H7 (cell line): ENCODE data around the gene TRAF3IP3. TPM values are rescaled to one million over a fixed set of nuclear protein-coding genes. Genes with fewer than 3 reads are reported as not detected.

Source experiments
- DNase-seq: peaks from one replicate; pipeline ENCODE4 v3.0.0; 2012
- H3K27me3 ChIP-seq: 2 replicates; pipeline ENCODE4 v1.6.0; 2011; ENCODE audit warnings: mild to moderate bottlenecking, low read length; ENCODE audit not compliant: control insufficient read depth, insufficient read depth
- H3K36me3 ChIP-seq: replicated peaks from 2 replicates; pipeline ENCODE4 v1.5.1; 2011; ENCODE audit warnings: low read length; ENCODE audit not compliant: control insufficient read depth, insufficient read depth
- H3K4me3 ChIP-seq: 2 replicates; pipeline ENCODE4 v1.5.1; 2011; ENCODE audit warnings: low read depth, mild to moderate bottlenecking, control low read depth, low read length, moderate library complexity; ENCODE audit not compliant: insufficient read depth
- total RNA-seq: library from RNA; depleted of rRNA; stranded (reverse); fragments of >200 nt; shearing (Covaris generic); gene quantifications from 2 replicates; pipeline ENCODE4 v1.2.3, GENCODE V29; 2014

Gene TRAF3IP3
- total RNA-seq, 1 experiment from 2014 or later: not detected

DNA sequence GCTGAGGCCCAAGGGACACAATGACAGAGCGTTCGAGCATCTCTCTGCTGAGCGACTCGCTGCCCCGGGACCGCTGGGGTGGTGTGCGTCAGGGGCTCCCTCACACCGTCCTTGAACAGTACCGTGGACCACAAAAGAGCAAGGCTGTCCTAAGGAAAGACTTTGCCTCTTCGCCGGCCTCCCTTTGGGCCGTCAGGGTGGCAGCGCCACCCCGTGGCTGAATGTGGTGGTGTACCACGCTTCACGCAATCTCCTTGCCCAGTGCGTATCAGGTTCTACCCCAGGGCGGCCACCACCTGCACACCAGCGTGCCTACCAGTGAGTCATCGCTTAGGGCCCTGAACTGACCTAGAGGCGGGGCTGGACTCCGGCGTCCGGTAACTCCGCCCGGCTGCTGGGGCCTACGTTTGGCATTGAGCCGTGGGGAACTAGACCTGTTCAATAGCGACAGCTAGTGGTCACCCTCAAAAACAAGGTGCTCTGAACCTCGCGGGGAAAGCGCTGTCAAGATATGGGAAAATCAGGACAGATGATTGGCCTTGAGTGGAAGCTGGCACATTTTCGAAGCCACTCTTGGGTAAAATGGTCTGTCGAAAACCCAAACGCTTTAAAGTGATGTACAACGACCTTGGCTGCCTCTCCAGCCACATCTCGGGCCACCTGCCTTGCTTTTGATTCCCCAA lies 8.1 kb upstream of the TRAF3IP3 start:
- peak; percentile 94 for DNase-seq
- Histone ChIP-seq H3K36me3 (no peaks in the 10 kb centered on the region), H3K4me3 (peak overlapping the region; percentile 14; the same call in 1 of the 2 replicates), H3K27me3 (peaks cover 2% of the 10 kb centered on the region)

DNA sequence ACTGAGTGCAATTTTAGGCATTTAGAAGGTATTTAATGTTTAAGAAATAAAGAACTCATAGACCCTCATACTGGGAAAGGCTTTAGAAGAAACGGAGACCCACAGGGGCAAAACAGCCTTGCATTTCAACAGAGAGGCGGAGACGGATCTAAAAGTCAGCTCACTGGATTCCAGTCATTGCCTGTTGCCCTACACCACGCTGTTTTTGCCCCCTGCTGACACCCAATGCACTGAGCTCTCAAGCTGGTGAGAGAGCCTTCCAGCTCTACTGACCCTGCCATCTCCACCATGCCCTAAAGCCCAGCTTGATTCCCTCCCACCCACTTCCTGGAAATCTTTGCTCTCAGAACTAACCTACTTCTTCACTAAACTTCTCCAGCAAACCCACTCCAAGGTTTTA lies 7.2 kb upstream of the TRAF3IP3 start:
- Histone ChIP-seq H3K36me3 (no peaks in the 10 kb centered on the region), H3K27me3 (no peaks in the 10 kb centered on the region; the same call in none of the 2 replicates), H3K4me3 (no peak overlapping the region)
- peak; percentile 37 for DNase-seq

DNA sequence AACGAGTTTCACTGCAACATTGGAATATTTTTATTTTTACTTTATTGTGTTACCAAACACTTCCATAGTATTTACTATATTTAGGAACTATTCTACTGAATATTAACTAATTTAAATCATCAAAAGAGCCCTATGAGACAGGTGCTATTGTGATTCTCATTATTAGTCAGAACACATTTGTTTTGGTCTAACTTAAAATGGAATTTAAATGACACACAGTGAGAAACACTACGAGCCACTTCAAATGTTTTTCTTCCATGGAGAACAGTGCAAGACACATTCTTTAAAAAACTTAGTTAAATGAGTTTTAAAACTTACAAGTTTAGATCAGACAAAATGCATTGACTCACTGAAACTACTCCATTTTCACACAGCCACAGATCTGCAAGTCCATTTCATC lies 6.6 kb upstream of the TRAF3IP3 start:
- no peak overlapping the region for H3K4me3 ChIP-seq
- H3K27me3 ChIP-seq: no peaks in the 10 kb centered on the region; the same call in none of the 2 replicates
- no peak for DNase-seq
- H3K36me3 ChIP-seq: no peaks in the 10 kb centered on the region

DNA sequence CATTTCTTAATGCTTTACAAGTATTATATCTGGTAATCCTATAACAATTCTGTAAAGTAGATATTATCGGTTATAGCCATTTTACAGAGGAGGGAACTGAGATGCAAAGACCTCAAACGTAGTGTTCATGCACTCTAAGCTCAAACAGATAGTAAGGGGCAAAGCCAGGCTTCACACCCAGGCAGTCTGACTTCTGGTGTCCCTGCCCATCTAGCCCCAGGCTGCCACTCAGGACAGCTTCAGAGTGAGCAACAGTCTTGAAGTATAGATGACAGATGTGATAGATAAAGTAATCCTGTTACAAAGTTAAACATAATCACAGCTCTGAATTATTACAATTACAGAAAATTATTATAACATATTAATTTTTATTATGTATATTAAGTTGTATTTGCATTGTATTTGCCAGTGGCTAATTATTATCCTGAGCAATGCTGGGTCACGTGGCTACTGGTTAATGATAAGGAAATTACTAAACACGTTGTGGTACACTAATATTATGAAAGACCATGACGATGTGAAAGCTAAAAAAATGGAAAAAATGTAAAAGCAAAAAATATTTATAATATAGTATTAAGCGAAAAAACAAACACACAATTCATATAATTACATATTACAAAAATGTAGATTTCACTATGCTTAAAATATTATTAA lies 6.1 kb upstream of the TRAF3IP3 start:
- no peak for DNase-seq
- H3K27me3 ChIP-seq: no peaks in the 10 kb centered on the region; the same call in none of the 2 replicates
- H3K4me3 ChIP-seq: no peak overlapping the region
- H3K36me3 ChIP-seq: no peaks in the 10 kb centered on the region

DNA sequence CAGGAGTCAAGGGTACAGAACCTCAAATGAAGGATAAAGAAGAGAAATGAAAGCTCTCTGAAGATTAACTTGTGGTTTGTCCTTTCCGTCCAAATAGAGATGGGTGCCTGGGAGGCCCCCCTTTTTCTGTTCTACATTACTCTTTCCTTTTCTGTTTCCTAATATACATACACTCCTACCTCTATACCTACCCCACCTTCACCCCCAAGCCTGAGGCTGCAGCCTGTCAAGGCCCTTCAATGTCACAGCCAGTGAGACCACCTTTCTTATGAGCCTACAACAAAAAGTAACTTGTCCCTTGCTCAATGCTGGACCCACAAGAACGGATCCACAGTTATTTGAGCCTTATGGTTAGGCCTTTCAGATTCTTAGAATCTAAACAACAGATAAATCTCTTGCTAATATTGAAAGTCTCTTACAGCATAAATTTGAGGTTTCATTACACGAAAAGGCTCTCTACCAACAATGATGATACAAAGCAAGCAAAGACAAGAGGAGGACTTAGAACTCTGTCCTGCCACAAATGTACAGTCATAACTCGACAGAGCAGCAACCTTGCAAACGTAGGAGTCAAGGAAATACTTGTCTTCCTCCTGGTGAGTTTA lies 4.1 kb upstream of the TRAF3IP3 start:
- no peak for DNase-seq
- H3K27me3 ChIP-seq: no peaks in the 10 kb centered on the region; the same call in none of the 2 replicates
- no peak overlapping the region for H3K4me3 ChIP-seq
- no peaks in the 10 kb centered on the region for H3K36me3 ChIP-seq

DNA sequence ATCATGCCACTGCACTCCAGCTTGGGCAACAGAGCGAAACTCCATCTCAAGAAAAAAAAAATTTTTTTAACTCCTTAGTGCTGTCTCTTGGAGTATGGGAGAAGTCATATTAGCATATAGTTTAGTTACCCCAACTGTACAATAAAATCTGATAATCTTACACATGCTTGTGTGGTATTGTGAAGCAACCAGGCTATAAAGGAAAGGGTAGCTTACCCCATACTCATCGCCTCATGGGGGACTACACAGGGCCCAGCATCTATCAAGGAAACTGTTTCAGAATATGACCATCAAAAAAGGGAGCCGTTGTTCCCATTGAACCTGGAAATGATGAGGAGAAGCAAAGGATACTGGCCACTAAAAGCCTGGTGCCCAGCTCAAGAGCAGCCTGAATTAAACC lies 3.0 kb upstream of the TRAF3IP3 start:
- H3K27me3 ChIP-seq: peaks cover 5% of the 10 kb centered on the region
- no peaks in the 10 kb centered on the region for H3K36me3 ChIP-seq
- DNase-seq: no peak
- H3K4me3 ChIP-seq: no peak overlapping the region

DNA sequence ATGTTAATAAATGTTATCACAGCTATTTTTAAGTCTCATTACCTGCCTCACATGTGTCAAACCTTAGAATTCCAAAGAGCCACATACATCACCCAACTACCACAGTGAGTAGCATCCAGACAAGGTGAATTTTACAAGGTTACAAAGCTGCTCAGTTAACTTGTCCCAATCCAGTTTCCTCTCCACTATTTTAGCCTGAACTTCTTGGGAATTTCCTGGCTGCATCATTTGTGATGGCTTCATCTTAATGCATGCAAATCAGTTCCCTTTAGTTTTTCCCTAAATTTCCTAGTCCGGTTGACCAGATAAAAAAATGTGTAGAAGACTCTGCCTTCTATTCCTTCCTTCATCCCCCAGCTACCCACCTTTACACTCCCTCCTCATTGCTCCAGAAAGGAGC lies 597 bp upstream of the TRAF3IP3 start:
- DNase-seq: no peak
- Histone ChIP-seq H3K36me3 (no peaks in the 10 kb centered on the region), H3K4me3 (no peak overlapping the region), H3K27me3 (peaks cover 5% of the 10 kb centered on the region; the same call in 1 of the 2 replicates)

DNA sequence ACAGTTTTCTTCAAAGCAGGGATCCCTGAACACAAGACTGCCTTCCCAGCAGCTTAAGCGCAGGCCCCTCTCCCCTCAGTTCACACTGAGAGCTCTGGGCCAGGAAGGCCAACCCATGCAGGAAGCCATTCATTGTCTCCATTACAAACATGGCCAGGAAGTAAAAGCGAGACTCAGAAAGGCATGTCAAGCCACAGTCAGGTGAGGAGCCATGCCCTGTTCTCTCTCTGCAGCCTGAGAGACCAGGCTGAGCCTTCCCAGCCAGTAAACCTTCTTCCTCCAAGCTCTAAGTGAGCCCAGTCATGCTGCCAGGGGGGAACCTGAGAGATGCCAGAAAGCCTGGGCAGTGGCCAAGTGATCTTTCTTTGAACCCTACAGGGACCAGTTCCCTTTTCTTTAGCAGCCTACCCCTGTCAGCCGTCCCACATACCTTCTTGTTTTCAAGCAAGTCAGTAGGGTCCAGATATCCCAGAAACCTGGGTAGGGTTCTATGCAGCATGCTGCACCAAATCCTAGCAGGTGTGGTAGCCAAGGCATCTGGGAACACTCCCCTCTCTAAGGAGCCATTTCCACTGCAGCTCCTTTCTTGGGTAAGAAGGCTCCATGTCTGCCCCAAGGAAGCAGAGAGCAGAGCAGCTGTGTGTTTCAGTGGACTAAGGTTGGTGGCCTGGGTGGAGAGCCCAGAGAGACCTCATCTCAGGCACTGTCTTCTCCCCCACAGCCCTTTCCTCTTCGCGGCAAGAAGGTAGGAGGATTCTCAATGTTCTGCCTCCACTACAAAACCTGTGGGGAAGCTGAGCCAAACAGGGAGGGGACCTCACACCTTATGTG lies 977 bp downstream of the TRAF3IP3 start:
- Histone ChIP-seq H3K27me3 (peaks cover 5% of the 10 kb centered on the region; the same call in 1 of the 2 replicates), H3K4me3 (no peak overlapping the region), H3K36me3 (no peaks in the 10 kb centered on the region)
- no peak for DNase-seq

DNA sequence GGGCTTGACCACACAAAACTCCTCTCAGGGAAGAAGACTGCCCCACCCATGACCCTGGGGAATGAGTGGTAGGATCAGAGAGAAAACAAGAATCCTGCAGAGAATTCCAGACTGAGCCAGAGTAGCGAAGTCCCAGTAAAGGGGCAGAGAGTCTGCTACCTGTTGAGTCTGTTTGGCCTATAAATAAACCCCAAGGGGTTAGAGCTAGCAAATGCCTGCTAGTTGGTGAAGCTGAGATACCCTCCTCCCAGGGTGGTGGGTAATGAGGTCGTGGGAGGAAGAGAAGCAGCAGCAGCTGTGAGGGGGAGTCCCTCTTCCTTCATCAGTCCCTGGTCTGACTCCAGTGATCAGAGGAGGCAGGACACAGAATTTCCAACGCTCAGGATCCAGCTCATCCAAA lies 2.5 kb downstream of the TRAF3IP3 start:
- DNase-seq: no peak

DNA sequence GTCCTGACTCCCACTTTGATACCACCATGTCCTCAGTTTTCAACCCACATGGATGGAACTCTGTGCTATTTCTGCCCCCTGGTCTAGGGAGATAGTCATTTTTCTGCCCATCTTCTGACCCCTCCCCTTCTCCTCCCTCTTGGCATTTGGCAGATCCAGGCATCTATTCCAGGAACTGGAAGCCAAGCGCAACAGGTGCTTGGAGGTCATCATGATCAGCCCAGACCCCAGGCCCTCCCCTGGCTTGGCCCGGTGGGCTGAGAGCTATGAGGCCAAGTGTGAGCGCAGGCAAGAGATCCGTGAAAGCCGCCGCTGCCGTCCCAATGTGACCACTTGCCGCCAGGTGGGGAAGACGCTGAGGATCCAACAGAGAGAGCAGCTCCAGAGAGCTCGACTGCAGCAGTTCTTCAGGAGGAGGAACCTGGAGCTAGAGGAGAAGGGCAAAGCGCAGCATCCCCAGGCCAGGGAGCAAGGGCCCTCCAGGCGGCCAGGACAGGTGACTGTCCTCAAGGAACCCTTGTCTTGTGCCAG lies 4.0 kb downstream of the TRAF3IP3 start:
- H3K4me3 ChIP-seq: no peak overlapping the region
- no peaks in the 10 kb centered on the region for H3K36me3 ChIP-seq
- DNase-seq: no peak
- H3K27me3 ChIP-seq: peaks cover 5% of the 10 kb centered on the region; the same call in 1 of the 2 replicates

More for the DNA sequence above, 2.5 kb downstream of the TRAF3IP3 start:
- Histone ChIP-seq H3K36me3 (no peaks in the 10 kb centered on the region), H3K4me3 (no peak overlapping the region), H3K27me3 (peaks cover 5% of the 10 kb centered on the region; the same call in 1 of the 2 replicates)

DNA sequence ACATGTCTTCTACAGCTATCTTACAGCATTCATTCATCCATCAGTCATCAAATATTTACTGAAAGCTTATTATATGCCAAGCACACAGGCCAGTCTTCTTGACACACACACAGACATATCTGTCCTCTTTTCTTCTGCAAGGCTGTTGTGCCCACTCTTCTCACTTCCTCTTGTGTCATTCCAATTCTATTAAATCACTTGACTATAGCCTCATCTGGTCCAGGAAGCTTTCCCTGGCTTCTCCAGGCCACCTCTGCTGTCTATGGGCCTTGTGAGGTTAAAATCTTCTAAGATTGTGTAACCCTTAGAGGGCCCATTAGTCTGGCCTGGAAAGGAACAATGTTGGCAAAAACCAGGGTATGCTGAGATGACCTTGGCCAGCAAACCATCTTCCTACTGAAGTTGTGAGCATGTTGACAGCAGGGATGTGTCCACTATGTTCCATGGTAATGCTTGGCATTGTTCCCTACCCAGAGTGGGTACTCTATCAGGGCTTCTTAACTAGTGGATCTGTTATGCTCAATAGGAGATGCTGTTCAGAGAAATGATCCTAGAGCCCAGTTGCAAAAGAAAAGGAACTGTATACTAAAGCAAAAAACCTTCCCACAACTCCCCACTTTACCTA lies 5.3 kb downstream of the TRAF3IP3 start:
- DNase-seq: no peak
- no peaks in the 10 kb centered on the region for H3K36me3 ChIP-seq
- no peak overlapping the region for H3K4me3 ChIP-seq
- peaks cover 5% of the 10 kb centered on the region; the same call in 1 of the 2 replicates for H3K27me3 ChIP-seq

DNA sequence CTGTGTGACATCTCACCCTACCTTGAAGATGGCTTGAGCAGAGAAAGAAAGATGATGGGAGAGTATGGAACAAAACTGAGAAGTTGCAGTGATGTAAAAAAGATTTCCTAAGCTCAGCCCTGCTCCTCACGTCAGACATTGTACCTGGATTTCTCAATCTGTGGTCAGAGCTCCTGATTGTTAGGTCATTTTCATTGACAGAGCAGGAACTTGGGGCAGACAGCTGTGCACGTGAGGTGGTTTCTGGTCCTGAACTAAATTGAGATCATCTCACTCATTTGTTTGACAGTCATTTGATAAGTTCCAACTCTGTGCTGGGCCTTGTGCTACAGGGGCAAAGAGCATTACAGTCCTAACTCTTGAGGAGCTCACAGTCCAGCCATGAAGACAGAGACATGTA lies 10.2 kb downstream of the TRAF3IP3 start:
- Histone ChIP-seq H3K27me3 (no peaks in the 10 kb centered on the region; the same call in 1 of the 2 replicates), H3K36me3 (no peaks in the 10 kb centered on the region), H3K4me3 (no peak overlapping the region)
- no peak for DNase-seq

DNA sequence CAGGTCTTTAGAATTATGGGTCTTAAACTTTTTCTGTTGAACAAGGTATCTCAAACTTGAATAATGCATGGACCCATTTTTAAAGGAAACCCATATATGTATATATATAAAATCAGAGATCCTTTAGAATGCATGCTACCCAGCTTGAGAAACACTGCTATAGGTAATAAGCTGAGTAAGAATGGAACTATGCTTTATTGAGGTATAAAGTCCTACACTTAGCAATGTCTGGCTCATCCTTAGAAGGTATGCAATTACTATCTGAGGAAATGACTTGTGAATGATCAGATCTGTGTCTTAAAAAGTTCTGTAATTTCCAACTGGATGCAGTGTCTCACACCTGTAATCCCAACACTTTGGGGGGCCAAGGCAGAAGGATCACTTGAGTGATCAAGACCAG lies 11.2 kb downstream of the TRAF3IP3 start:
- H3K27me3 ChIP-seq: no peaks in the 10 kb centered on the region; the same call in 1 of the 2 replicates
- no peaks in the 10 kb centered on the region for H3K36me3 ChIP-seq
- no peak for DNase-seq
- no peak overlapping the region for H3K4me3 ChIP-seq

DNA sequence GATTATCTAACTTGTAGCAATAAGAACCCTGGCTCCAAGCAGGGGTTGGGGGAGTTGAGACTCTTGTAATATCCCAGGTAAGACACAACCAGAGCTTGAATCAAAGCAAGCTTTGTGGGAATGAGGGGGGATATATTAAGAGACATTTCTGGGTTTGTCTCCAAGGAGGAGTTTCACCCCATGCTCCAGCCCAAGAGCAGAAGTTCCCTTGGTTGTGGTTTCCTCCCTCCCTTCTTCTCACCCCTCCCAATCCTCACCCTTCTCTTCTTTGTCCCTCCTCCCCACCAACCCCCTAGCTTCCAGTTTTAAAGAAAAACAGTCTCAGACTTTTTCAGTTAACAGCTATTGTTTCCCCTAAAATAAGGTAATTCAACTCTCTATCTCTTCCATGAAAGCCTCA lies 11.9 kb downstream of the TRAF3IP3 start:
- Histone ChIP-seq H3K27me3 (no peaks in the 10 kb centered on the region; the same call in 1 of the 2 replicates), H3K4me3 (no peak overlapping the region), H3K36me3 (no peaks in the 10 kb centered on the region)
- no peak for DNase-seq
